Cerebellar nuclear complex (tissue), 1 donor: ENCODE measurements around the gene TNFRSF25.
"Not testable (repeated sequence)": the region's sequence is repeated elsewhere in the genome, so short reads cannot be mapped to it uniquely, and the experiment has no call there.

Experiments
- DNase-seq, 2 experiments: peaks; one replicate each; lab custom pipeline; 2025; lab: John Stamatoyannopoulos, UW

The TNFRSF25 gene

DNA sequence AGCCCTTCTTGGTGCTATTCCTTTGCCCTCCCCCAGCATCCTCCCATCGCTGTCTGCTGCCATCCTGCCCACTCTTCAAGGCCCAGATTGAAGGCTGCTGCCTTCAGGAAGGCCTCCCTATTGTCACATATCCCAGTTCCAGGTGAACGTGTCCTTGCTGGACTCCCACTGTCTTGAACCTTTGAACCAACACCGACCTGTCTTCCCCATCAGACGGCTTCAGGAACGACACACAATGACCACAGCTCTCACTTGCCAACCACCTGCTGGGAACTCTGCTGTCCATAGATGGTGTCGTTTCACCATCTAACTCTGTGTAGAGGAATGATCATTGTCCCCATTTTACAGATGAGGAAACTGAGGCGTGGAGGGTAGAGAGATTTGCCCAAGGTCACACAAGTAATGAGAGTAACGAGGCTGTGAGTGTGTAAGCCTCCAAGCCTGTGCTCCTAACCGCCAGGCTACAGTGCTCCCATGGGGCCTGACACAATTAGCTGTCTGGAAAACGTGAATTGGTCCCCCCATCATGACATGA is 35.4 kb upstream of the TNFRSF25 start:
- DNase-seq = no peak

- DNase-seq = no peak
Observed at GRCh38 chr1:6500544-6501278, 34.7 kb upstream of the TNFRSF25 start.

GRCh38 chr1:6499296-6499695 is 33.3 kb upstream of the TNFRSF25 start:
- DNase-seq = no peak

- DNase-seq = no peak
Observed at GRCh38 chr1:6498576-6499111, 32.7 kb upstream of the TNFRSF25 start.

- no peak for DNase-seq
Observed at GRCh38 chr1:6497867-6498575, 32.0 kb upstream of the TNFRSF25 start.

DNA sequence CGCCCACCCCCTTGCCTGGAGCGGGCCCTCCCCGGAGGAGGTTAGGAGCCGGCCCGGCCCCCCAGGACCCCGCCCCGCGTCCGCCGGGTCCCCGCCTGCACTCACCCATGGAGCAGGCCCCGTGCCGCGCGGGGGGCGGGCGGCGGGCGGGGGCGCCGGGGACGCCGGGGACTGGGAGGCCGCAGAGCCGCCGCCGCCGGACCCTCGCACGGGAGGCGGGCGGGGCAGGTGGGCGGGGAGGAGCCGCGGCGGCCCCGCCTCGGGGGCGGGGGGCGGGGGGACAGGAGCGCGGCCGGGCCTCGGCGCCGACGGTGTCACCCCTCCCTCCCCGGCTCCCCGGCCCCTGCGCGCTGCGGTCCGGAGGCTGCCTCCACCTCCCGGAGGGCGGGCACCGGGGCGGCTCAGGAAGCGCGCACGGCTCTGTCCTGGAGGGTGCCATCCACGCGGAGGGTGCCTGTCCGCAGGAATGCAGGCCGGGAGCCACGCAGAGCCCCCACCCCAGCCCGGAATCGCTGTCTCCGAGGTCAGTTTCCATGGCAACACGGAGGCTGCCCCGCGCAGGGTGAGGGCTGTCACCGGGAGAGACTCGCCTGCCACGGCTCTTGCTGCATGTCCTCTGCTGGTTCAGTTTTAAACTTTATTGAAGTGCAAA is 31.4 kb upstream of the TNFRSF25 start:
- peak in 1 of 2 experiments; percentile 52 for DNase-seq

DNA sequence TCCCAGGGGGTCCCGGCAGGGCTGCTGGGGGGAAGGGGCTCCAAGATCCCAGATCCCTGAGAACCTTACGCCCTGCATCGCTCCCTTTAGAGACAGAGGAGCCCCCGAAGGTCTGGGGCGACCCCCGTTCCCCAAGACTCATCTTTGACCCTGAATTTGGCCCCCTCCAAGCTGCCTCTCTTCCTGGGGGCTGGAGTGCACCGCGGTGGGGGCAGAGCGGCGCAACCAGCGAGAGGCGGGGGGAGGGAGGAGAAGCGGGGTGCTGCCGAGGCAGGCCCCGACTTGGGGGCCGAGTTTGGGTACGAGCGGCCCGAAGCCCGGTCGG is 30.9 kb upstream of the TNFRSF25 start:
- no peak for DNase-seq

GRCh38 chr1:6496365-6496721 is 30.4 kb upstream of the TNFRSF25 start:
- no peak for DNase-seq

DNA sequence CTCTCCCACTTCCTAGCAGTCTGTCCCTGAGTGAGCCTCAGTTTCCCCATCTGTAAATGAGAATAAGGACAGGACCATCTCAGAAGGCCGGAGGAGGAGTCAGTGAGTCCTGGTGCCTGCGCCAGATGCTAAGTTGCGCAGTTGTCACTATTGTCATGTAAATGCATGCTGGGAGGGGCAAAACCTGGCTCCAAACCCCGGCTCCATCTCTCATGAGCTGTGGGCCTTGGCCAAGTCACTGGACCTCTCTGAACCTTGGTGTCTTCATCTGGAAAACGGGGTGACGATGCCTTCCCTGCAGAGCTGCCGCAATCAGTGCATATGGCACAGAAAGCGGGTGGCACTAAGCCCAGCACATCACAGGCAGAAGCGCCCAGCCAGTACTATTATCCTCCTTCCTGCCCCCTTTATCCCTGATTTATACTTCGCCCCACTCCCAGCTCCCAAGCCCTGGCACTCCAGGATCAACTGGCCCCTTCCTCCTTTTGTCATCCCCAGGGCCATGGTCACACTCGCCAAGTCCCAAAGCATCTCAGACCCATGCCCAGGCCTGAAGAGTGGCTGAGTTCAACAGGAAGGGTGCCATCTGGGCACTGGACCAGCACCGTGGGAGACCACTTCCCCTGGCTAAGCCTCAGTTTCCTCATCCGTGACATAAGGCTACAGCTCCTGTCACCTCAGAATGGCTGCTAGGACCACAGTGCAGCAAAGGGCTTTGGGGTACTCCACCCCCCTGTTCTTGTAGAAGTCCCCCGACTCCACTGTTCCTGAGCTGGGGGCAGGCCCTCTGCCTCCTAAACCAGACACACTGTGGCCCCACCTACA is 29.8 kb upstream of the TNFRSF25 start:
- peak; percentile 33 to 44 for DNase-seq

DNA sequence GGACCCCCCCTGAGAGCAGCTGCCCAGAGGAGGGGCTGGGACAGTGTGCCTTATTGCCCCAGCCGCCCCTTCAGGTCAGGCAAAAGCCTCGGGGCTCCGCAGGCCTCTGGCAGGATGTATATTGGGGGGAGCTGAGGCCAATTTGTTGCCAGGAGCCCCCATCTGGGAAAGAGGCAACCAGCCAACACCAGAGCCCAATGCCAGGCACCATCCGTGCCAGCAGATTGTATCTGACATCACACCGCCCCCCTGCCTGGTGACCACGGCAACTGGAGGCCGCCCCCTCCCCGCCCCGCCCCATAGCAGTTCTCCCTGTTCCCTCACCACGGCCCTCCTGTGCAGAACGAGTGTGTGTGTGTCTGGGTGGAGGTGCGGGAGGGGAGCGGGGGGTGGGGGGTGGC is 29.1 kb upstream of the TNFRSF25 start:
- peak; percentile 25 to 47 for DNase-seq

DNA sequence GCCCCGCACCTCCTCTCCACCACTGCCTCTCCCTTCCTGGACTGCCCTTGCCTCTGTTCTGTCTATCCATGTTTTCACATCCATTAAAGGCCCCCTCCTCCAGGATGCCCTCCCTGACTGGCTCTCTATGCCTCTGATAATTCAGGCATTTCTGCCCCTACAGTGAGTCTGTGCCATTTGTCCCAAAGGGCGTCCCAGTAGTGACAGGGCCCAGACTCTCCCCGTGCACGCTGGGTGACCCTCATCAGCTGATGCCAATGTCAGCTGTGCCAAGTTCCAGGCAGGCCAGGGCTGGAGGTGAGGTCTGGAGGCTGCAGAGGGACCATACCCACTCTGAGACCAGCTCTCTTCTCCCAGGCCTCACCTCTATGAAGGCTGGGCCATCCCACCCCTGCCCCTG is 28.7 kb upstream of the TNFRSF25 start:
- no peak for DNase-seq

DNA sequence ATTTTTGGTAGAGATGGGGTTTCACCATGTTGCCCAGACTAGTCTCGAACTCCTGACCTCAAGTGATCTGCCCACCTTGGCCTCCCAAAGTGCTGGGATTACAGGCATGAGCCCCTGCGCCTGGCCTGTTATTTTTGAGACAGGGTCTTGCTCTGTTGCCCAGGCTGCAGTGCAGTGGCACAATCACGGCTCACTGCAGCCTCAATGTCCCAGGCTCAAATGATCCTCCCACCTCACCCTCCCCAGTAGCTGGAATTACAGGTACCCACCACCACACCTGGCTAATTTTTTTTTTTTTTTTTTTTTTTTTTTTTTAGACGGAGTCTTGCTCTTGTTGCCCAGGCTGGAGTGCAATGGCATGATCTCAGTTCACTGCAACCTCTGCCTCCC is 27.9 kb upstream of the TNFRSF25 start:
- not testable (repeated sequence) for DNase-seq

GRCh38 chr1:6491966-6492365 is 26.0 kb upstream of the TNFRSF25 start:
- DNase-seq = no peak

- no peak for DNase-seq
Observed at GRCh38 chr1:6491480-6491962, 25.5 kb upstream of the TNFRSF25 start, which contains the start of gene PLEKHG5. TSS of gene PLEKHG5 (minus strand) at chr1:6491667. CDS start at chr1:6477571, 14,096 bp downstream.

DNA sequence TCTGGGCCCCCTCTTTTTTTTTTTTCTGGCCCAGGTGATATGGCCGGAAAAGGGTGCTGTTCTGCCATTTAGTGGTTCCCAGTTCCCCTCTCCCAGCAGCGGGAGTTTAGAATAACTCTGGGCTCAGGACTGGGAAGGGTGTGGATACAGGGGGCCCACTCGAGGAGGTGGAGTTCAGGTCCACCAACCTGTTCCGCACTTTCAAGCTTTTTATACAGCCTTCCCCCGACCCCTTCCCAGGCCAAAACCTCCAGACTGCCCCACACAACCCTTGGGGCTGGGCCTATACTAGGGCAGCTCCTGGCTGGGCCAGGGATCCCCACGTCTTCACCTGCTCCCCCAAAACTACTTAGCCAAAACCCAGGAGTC is 25.1 kb upstream of the TNFRSF25 start:
- no peak for DNase-seq

GRCh38 chr1:6490181-6491080 is 24.5 kb upstream of the TNFRSF25 start:
- peak in 1 of 2 experiments; percentile 7 for DNase-seq

DNA sequence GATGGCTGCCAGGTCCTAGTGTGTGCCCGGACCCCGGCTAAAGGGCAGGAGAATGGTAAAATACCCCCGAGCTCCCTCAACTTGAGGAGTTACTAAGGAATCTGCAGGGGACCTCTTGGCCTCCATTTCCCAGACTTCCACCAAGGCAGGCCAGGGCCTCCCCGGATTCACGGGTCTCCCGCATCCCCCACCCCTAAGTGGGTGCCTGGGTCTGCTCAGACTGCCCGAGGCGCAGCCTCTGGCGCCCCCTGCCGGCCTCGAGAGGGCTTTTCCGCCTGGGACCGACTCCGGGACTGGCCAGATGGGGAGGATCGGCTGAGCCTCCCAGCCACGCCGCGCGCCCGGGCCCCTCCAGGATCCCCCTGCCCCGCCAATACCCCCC is 23.8 kb upstream of the TNFRSF25 start:
- DNase-seq = peak in 1 of 2 experiments; percentile 49

- no peak for DNase-seq
Observed at GRCh38 chr1:6489383-6489765, 23.4 kb upstream of the TNFRSF25 start.

GRCh38 chr1:6488602-6489382 is 22.8 kb upstream of the TNFRSF25 start:
- no peak for DNase-seq
